Stimulated activated CD8-positive, alpha-beta memory T cell treated with anti-CD3 and anti-CD28 coated beads, Interleukin-7, amount 100 ng/mL, for 48 hours (primary cell): ENCODE results near the gene MRTFB.
"Not testable (repeated sequence)": the region's sequence is repeated elsewhere in the genome, so short reads cannot be mapped to it uniquely, and the experiment has no call there.

ENCODE experiments used
- DNase-seq, 2 donors: peaks; one replicate each; pipeline ENCODE4 v3.0.0-alpha.2; 2020; ENCODE audit warnings: low read depth in 1 of 2; ENCODE audit errors: extremely low read depth in 1 of 2

MRTFB gene

DNA sequence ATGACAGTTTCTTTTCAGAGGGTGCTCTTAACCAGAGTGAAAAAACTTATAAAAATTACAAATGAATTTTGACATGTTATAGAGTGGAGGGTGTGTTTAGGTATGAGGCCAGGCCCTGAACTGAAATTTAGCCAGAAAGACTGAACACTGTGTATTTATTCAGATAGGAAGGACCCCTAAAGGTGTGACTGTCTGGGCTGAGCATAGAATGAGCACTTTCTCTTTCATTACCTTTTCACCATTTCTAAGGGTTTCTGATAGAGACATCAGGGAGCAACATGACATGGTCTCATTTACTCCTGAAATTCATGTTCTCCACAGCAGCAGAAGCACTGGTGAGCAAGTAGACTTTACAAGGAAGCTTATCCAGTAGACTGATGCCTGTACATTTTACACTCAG lies 32.9 kb downstream of the MRTFB start:
- no peak for DNase-seq

DNA sequence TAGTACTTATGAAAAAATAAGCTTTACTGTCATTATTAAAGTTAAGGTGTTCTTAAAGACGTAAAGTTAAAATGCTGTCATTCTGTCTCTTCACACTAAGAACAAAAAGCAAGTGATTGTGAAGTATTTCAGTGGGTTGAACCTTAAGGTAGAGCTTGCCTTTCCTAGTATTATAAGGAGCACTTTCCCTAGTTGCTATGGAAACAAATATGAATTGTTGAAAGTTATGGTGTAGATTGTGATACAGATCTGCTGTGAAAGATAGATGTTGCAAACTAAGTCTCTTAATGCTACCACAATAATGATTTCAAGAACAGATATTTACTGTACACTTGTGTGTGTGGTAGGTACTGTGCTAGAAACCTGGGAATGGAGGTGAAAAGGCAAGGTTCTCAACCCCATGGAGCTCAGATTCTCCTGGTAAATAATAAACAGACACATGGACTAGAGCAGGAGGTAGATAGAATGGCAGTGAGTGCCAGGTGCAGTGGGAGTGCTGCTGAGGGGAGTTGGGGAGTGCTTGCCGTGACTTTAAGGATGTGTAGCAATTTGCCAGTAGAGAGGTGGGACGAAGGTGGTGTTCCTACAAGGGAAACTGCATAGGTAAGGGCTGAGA lies 34.7 kb downstream of the MRTFB start:
- no peak for DNase-seq

DNA sequence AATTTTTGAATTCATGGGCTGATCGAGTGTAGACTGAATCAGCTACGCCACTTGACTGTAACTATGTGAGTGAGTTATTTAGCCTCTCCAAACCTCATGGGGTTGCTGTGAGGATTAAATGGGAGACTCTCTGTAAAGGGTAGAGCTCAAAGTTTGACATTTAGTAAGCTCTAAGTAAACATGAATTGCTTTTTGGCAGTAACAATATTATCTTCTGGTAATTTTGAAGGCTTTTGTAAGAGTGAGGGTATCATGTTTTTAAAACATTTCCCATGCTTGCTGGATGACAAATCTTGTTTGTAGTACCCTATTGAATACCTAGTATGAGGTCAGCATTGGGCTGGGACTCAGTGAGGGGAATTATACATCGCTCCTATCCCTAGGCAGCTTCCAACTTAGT lies 35.3 kb downstream of the MRTFB start:
- DNase-seq = no peak

DNA sequence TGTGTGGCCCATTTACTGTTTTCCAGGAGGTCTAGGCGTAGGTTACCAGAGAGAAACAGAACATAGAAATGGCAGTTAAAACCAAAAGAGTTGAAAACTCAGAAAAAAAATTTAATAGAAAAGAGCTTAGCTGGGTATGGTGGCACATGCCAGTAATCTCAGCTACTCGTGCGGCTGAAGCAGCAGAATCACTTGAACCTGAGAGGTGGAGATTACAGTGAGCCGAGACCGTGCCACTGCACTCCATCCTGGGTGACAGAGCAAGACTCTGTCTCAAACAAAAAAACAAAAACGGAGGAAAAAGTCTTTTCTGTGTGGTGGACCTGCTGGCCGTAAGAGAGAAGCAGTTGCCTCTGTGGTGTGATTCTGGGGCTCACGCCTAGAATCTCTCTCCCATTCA lies 35.8 kb downstream of the MRTFB start:
- no peak for DNase-seq

DNA sequence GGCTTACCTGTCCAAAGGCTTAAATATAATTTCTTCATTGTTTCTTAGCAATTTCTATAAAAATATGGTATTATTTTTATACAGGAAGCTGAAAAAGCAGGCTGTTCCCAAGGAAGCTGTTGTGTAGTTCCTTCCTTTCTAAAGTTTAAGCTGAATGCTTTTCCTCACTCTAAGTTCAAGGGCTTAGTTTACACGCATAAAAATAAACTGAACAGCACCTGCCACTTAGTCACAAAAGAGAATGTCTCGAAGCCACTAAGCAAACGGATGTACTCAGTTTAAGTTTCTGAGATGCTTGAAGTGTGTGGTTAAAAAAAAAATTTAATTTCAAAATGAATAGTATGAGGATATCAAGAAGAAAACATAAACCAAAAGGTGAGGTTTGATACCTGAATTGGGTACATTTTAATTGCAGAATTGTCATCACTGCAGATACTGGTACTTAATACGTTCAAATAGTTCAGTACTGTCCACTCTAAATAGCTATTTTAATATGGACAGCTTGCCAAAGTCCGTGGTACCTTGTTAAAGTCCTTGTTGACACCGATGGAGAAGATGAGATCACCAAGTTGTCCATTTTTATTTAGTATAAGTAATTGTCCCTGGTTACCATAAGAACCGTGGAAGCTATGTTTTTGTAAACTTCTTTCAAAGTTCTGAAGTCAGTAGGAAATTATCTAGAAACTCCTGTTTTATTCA lies 38.1 kb downstream of the MRTFB start:
- DNase-seq = no peak

DNA sequence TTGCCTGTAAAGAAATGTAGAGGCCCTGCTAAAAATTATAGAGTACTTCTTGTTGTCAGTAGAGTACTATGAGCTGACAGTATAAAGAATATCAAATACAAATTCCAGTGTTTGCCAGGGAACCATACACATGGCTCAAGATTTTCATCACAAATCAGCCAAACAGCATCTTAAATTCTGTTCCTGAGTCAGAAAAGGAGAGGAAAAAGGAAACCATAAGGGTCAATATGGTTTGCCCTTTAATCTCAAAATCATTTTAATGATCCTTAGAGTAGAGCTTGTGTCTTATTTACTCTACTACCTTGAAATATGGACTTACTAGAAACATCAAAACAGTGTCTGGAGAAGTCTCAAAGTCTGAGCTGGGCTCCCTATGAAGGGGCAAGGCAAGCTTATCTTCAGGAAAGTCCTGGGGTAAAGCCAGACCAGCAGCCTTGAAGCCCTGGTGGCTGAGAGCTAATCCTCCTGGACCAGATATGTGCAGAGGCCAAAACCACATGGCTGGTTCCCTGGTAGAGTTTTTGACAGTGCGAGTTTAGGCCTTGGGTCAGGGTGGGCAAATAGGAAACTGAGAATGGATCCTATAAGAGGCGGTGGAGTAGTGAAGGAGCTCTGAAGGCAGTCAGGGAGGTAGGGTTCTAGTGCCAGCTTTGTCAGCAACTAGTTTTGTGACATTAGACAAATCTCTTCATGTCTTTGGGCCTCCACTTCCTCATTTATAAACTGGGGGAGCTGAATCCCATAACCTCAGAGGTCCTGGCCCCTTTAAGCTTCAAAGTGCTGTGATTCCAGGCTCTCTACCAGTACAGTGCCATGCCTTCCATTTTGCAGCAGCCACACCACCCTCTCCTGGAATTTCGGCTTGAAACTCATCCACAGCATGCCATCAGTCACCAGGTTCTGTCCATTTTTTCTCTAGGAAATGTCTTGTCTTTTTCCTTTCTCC lies 38.9 kb downstream of the MRTFB start:
- DNase-seq = no peak

DNA sequence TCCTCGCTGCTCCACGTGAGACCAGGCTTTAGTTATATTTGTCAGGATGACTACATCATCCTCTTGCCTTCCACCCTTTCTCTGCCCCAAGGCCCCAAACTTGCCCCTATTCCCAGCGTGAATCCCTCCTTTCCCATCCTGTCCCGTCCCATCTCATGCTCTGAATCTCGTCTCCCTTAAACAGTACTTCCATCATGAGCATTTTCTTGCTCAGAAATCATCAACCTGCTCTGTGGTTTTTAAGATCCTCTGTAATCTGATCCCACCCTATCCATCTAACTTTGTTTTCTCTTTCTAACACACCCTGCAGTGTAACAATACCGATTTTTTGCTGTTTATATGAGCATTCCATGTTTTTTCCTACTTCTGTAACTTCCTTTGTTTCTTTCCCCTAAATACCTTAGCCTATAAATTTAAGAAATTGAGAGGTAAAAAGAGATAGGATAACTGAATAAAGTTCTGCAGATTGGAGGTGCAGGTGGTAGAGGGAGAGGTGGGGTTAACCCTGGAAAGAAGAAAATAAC lies 39.7 kb downstream of the MRTFB start:
- no peak for DNase-seq

DNA sequence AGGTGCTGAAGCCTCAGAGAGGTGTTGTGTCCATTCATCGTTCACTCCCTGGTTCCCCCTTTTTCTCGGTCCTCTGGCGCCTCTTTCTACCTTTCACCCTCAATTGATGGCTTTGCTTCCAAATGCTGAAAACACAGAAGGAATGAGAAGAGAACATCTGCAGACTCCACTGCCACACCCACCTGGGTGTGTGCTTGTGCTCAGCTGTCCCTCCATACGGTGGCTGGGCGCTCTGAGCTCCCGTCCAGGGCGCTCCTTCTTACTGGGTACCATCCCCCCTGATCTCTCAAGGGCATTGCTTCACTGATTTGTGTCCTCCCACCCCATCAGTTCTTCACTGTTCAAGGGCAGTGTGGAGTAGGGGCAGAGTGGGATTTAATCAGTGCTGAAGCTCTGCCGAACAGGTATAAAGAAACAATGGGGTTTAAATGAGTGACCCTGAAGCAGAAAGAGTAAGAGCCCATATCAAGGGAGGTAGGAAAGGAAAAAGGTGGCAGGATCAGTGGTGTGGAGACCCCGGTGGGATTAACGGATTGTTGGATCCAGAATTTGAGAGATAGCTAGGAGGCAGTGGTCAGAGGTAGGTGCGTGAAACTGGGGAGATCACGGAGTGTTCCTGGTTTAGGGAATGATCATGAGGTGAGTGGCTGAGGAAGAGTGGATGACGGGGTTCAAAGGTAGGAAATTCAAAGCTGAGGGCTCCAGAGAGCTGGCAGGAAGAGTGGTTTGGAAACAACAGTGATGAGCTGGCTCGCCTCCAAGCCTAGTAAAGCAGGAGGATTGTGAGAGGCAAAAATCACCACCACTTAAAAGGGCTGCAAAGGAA lies 40.8 kb downstream of the MRTFB start:
- no peak for DNase-seq

DNA sequence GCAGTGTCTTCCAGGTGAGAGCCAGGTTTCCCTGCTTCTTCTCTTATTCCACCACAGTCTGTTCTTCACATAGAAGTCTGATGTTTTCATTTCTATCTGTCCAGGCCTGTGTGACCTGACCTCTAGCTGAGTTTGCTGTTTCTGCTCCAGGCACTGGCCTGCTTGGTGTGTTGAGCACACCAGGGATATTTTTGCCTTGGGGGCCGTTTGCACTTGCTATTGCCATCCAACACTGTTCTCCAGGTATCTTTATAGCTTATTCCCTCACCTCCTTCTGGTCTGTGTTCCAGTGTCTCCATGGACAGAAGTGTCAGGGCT lies 41.4 kb downstream of the MRTFB start:
- no peak for DNase-seq

DNA sequence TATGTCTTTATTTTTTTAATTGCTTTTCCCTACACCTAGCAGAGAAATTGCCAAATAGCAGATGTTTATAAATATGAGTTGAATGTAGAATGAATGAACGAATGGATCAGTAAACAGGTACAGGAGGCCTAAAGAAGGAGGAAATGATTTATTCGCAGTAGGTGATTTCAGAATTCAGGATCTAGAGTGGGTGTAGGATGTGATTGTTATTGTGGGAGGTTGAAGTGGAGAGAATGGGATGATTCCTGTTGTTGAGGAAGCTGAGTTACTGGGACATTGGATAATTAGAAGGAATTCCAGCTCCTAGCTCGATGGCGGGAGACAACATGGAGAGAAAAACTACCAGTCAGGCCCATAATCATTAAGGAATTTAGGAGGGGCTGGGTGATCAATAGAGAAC lies 42.2 kb downstream of the MRTFB start:
- DNase-seq = no peak

DNA sequence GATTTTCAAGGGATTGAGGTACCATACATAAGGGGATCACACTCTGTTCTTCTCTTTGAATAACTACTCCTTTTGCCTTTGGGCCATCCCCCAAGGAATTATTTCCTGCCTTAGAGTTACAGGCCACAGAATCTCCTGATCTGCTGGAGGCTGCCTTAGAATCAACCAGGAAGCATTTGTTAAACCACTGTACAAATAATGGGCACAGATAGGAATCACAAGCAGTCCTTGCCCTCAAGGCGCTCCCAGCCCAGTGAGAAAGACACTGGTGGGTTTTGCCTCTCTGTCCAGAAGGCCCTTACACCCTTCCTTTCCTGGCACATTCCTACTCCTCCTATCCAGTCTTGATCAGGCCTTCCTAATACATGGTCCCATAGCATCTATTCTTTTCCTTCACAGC lies 45.9 kb downstream of the MRTFB start:
- no peak for DNase-seq

DNA sequence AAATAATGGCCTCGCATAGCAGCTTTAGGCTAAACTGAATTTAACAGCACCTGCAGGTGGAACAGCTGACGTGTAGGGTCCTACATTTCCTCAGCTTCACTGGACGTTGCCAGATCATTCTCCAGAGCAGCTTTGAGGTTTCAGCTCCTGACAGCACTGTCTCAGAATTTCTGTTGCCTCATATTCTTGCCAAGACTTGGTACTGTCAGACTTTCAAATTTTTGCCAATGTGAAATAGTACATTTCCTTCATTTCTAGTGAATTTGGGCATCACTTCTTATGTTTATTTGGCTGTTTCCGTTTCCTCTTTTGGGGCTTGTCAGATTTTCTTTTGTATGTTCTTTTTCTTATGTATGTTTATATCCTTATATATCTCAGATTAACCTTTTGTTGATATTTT lies 48.7 kb downstream of the MRTFB start:
- no peak for DNase-seq

DNA sequence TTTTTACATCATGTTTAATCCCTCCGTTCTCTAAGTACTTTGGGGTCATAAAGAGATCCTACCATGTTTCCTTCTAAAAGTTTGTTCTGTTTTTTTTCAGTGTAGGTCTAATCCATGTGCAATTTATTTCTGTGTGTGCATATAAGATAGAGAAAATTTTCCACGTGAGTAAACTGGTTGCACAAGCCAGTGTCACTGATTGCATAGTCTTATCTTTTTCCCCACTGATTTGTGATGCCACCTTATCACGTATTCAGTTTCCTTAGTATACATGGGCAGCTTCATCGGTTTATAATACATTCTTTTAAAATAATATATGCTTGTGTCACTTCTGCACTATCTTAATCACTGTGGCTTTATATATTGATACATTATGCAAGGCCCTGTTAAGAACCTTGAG lies 49.2 kb downstream of the MRTFB start:
- no peak for DNase-seq

DNA sequence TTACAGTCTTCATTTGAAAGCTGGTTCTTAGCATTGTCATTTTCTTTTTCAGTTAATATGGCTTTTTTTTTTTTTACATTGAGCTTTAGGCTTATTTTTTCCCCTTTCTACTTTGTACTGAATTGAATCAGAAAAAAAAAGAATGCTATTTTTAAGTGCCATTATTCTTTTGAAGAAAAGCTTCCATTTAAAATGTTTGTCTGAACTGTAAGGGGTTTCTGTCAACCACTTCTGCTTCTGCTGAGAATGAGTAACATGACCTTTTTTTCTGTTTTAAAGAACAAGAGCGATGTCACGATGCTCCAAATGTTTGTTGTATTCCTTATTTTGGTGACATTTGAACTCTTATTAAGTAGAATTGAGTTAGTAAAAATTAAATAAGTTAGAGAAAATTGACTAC lies 50.0 kb downstream of the MRTFB start:
- DNase-seq = no peak

DNA sequence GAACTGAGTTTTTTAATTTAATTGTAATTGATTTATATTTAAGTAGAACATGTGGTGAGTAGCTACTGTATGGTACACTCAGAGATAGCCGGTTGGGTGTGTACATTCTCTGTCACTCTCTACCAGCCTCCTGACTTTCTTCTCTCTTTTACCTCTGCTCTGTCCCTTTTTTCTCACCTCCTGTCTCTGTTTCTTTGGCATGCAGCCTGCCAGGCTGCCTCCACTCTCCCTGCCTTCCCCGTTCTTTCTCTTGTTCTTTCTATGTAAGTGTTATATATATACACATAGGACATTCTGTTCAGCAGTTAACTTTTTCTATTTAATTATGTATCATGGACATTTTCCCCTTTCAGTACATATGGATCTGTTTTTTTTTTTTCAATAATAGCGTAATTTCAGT lies 50.8 kb downstream of the MRTFB start:
- DNase-seq = no peak

DNA sequence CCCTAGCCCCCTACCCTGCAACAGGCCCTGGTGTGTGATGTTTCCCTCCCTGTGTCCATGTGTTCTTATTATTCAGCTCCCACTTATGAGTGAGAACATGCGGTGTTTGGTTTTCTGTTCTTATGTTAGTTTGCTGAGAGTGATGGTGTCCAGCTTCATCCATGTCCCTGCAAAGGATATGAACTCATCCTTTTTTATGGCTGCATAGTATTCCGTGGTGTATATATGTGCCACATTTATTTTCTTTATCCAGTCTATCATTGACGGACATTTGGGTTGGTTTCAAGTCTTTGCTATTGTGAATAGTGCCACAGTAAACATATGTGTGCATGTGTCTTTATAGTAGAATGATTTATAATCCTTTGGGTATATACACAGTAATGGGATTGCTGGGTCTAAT lies 51.3 kb downstream of the MRTFB start:
- not testable (repeated sequence) for DNase-seq

DNA sequence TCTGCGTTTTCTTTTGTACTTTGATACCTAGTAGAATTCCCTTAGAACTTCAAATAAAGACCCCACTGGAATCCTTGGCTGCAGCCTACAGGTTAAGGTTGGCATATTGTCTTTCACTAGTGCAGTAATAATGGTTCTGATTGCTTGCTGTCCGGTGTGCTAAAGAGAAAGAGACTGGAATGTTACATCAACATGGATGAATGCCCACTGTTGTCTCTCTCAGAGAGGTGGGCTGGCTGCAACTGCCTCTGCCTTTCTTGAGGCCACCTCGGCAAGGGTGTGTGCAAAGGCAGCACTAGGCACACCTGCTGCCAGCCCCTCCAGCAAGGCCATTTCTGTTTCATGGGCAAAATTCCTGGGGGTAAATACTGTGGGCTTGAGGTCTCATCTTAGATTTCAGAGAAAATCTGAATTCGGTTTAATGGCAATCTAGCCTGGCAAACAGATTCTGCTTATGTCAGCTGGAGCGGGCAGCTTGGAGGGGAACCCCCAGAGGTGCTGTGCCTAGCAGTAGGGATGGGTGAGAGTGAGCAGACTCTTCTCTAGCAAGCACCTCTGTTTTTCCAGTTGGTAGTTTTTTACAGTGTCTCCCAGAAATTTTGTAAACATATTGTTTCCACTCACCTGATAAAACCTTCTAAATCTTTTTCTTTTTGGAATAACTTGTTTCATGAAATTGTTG lies 54.0 kb downstream of the MRTFB start:
- no peak for DNase-seq

DNA sequence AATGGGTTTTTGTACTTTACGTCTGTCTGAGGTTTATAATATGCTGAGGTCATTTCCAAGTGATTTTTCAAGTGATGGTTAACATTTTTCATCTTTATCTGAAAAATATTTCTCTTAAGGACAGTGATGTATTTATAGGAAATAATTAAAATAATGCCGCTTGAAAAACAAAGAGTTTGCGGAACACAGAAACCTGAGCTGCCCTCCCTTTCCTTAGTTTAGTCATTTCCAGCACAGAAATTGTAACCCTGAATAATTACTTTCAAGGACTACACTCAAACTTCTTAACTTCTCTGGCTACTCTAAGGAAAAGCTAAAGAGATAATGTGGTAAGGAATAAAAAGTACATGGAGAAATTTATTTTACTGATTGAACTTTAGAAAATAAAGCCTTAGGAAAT lies 54.6 kb downstream of the MRTFB start:
- DNase-seq = no peak

DNA sequence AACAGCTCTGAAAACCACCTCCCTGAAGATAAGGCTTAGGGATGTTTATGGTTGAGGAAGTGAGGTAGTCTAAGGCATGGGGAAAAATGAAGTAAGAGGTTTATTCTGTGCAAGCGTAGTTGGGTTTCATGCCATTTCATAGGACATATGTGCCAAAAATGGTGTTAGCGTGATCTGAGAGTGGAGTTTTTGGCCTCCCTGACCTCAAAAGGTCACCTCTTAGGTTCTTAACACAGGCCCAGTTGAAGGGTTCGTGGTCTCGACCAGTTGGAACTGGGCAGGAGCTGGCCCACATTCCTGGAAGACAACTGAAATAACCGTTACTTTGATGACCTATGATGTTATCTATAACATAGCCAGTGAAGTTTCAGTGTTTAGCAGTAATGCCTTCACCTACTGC lies 57.0 kb downstream of the MRTFB start:
- no peak for DNase-seq

DNA sequence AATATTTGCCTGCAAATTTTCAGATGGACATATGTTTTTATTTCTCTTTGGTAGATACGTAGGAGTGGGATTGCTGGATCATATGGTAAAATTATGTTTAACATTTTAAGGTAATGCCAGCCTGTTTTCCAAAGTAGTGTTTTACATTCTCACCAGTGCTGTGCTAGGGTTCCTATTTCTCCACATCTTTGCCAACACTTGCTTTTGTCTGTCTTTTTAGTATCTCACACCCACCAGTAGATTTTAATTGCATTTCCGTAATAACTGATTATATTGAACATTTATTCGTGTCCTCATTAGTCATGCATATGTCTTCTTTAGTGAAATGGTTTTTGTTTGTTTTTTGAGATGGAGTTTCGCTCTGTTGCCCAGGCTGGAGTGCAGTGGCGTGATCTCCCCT lies 58.4 kb downstream of the MRTFB start:
- no peak for DNase-seq
